C4-2B (cell line): ENCODE results near the gene STK17A.

Source experiments
- H3K27ac ChIP-seq: fragments of 450-650 bp; 2 replicates; pipeline ENCODE4 v1.5.1; 2017
- ZFX ChIP-seq: fragments of 450-650 bp; IDR thresholded peaks from 2 replicates; pipeline ENCODE4 v1.6.1; 2017
- TF ChIP-seq, protein P1 (sequence below): fragments of 450-650 bp; conservative IDR thresholded peaks from 2 replicates; pipeline ENCODE4 v1.5.1; 2017; ENCODE audit warnings: mild to moderate bottlenecking

STK17A gene

DNA sequence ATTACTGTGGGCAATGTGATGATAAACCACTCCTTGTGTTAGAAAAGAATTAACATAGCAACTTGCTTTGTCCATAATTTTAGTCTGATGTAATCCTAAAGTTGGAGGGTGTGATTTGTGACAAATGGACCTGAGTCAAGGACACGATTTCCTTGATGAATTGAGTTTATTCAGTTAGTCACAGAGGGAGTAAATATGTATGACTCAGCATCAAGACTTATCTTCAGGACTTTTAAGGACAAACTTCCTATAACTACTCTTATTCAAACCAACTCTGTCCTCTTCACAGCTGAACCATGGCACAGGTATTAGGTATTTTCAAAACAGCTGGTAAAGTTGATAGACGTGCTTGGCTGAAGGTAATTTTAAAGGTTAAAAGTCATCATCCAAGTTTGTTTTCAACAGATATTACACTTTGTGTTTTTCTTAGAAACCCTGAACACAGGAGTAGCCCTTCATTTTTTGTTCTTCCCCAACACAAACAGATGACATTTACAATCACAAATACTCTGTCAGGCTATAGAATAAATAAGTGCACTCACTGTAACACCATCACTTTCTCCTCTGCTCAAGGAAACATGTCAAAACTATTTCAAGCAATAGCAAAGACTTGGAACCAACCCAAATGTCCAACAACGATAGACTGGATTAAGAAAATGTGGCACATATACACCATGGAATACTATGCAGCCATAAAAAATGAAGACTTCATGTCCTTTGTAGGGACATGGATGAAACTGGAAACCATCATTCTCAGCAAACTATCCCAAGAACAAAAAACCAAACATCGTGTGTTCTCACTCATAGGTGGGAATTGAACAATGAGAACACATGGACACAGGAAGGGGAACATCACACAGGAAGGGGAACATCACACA is 91.9 kb downstream of the STK17A start:
- TF ChIP-seq ZFX = no peak
- TF ChIP-seq, protein P1, sequence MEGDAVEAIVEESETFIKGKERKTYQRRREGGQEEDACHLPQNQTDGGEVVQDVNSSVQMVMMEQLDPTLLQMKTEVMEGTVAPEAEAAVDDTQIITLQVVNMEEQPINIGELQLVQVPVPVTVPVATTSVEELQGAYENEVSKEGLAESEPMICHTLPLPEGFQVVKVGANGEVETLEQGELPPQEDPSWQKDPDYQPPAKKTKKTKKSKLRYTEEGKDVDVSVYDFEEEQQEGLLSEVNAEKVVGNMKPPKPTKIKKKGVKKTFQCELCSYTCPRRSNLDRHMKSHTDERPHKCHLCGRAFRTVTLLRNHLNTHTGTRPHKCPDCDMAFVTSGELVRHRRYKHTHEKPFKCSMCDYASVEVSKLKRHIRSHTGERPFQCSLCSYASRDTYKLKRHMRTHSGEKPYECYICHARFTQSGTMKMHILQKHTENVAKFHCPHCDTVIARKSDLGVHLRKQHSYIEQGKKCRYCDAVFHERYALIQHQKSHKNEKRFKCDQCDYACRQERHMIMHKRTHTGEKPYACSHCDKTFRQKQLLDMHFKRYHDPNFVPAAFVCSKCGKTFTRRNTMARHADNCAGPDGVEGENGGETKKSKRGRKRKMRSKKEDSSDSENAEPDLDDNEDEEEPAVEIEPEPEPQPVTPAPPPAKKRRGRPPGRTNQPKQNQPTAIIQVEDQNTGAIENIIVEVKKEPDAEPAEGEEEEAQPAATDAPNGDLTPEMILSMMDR = no peak
- H3K27ac ChIP-seq = no peak overlapping the region
